SIG-M5 treated with dmso at 0.1 percent for 504 hours (cell line): ENCODE measurements around the gene ARSI.
"Not testable (repeated sequence)": the region's sequence is repeated elsewhere in the genome, so short reads cannot be mapped to it uniquely, and the experiment has no call there.

ENCODE experiments used
- DNase-seq: peaks from one replicate; lab custom pipeline; 2025; ENCODE audit not compliant: unreplicated experiment; lab: John Stamatoyannopoulos, UW

The ARSI gene

DNA sequence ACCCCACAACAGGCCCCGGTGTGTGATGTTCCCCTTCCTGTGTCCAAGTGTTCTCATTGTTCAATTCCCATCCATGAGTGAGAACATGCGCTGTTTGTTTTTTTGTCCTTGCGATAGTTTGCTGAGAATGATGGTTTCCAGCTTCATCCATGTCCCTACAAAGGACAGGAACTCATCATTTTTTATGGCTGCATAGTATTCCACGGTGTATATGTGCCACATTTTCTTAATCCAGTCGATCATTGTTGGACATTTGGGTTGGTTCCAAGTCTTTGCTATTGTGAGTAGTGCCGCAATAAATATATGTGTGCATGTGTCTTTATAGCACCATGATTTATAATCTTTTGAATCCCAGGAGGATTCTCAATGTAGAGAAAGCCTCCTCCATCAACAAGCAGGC is 54.2 kb downstream of the ARSI start:
- DNase-seq: not testable (repeated sequence)

DNA sequence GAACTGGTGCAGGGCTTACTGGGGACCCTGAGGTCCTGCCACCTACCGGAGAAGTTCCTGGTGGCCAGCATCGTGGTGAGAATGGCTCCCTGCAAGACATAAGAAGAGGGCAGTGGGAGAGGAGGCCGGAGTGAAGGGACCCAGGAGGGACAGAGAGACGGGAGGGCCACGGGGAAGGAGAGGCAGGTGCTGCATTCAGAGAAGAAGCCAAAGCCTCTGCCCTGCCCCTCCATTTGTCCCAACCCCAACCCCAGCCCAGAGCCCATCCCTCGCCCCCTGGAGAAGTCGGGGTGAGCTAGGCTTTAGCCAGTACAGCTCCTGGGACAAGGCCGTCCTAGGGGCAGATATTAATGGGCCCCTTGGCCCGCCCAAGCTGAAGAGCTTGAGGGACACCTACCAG is 55.0 kb downstream of the ARSI start:
- DNase-seq: no peak

DNA sequence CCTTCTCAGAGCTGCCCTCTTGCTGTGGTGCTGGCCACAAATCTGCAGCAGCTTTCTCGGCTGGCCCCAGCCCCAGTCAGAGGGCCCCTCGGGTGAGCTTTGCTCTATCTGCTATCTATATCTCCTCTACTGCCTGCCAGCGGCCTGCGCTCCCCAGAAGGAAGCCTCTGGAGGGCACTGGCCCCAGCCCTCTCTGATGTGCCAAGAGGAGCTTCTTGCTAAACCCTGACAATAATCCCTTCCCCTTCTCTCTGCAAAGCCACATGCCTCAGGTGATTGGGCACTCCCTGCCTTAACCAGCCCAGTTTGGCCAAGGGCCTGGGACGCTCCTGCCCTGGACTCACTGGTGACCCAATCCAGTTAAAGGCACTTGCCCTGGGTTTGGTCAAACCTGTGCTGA is 55.9 kb downstream of the ARSI start:
- DNase-seq: no peak

DNA sequence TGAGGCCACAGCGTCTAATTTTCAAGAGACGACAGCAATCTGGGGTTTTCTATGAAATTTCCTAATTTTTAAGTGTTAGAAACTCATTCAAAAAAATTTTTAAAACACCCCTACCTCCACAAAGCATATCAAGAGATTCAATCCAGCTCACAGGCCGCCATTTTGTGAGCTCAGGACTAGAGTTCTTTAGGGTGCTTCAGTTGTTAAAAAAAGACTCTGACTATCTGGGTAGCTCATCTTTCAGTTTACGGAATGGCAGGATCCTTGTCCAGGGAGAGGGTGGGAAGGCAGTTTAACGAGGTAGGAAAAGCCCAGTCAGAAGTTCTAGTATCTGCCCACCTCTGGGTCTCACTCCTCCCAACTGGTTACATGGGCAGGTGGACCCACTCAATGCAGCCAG is 56.3 kb downstream of the ARSI start:
- no peak for DNase-seq
